OCI-LY3 (cell line): Measurements from ENCODE around the gene SPATA32.

Experiments
- H2AFZ ChIP-seq: fragments of 200-600, 300-600 bp; shearing (Covaris generic); 2 replicates; pipeline ENCODE4 v1.6.0; 2014; ENCODE audit warnings: antibody characterized with exemption, low read depth, low read length
- H3K27ac ChIP-seq: fragments of 200-600, 300-600 bp; sonication (generic); 2 replicates; pipeline ENCODE4 v1.5.1; 2014; ENCODE audit warnings: mild to moderate bottlenecking, low read length, moderate library complexity, mixed read lengths
- H3K27me3 ChIP-seq: fragments of 200-600, 300-600 bp; sonication (generic); 2 replicates; pipeline ENCODE4 v1.6.1; 2014; ENCODE audit warnings: low read depth, low read length, mixed read lengths
- H3K36me3 ChIP-seq: fragments of 200-600, 300-600 bp; sonication (generic); replicated peaks from 2 replicates; pipeline ENCODE3; 2014; ENCODE audit warnings: low read depth, low read length, mixed read lengths
- H3K4me1 ChIP-seq: fragments of 300-600, 200-600 bp; sonication (generic); 2 replicates; pipeline ENCODE4 v1.6.1; 2014; ENCODE audit warnings: low read length, mixed read lengths
- H3K4me2 ChIP-seq: fragments of 200-600, 300-600 bp; sonication (generic); 2 replicates; pipeline ENCODE4 v1.6.1; 2014; ENCODE audit warnings: low read length, mixed read lengths
- H3K4me3 ChIP-seq: fragments of 300-600, 200-600 bp; sonication (generic); 2 replicates; pipeline ENCODE4 v1.5.1; 2014; ENCODE audit warnings: antibody characterized with exemption, mild to moderate bottlenecking, low read length, moderate library complexity
- H3K79me2 ChIP-seq: fragments of 300-600, 200-600 bp; shearing (Covaris generic); 2 replicates; pipeline ENCODE4 v1.6.1; 2014; ENCODE audit warnings: mild to moderate bottlenecking, low read length, mixed read lengths
- H3K9ac ChIP-seq: fragments of 300-600, 200-600 bp; shearing (Covaris generic); 2 replicates; pipeline ENCODE4 v1.6.0; 2014; ENCODE audit warnings: mild to moderate bottlenecking, low read length, moderate library complexity
- H3K9me3 ChIP-seq: fragments of 200-600, 300-600 bp; shearing (Covaris generic); 2 replicates; pipeline ENCODE4 v1.6.1; 2014; ENCODE audit warnings: low read length, mixed read lengths; ENCODE audit not compliant: insufficient read depth
- H4K20me1 ChIP-seq: fragments of 200-600, 300-600 bp; sonication (generic); 2 replicates; pipeline ENCODE4 v1.6.1; 2016; ENCODE audit warnings: low read length, mixed read lengths; ENCODE audit not compliant: insufficient read depth
- EZH2phosphoT487 ChIP-seq: fragments of 200-600 bp; shearing (Covaris generic); IDR thresholded peaks from 2 replicates; pipeline ENCODE4 v1.6.1; 2018; ENCODE audit warnings: antibody characterized with exemption, mixed run types, low read depth
- TF ChIP-seq, protein P1 (sequence below): fragments of 200-600, 300-600 bp; sonication (generic); IDR thresholded peaks from 2 replicates; pipeline ENCODE4 v1.5.1; 2014; ENCODE audit warnings: antibody characterized with exemption, low read length, low read depth

Gene SPATA32

DNA sequence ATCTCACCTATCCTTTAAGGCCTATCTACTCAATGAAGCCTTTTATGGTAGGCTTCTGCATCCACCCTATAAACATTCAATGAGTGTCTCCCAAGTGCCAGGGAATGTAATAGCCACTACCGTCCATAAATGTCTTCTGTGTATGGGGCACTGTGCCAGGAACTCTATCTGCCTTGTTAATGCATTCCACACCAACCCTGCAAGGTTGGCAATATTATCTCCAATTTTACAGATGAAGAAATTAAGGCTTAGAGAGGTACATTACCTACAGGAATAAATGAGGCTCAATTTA lies 34.9 kb upstream of the SPATA32 start:
- Histone ChIP-seq H4K20me1 (peaks cover 91% of the 10 kb centered on the region), H2AFZ (no peak overlapping the region), H3K79me2 (peaks cover 100% of the 10 kb centered on the region), H3K27ac (peak overlapping the region; percentile 84), H3K9me3 (no peaks in the 10 kb centered on the region), H3K4me3 (0 out of 2 replicates have a peak overlapping the region, but pooled peaks have one; percentile 2), H3K4me2 (peak overlapping the region; percentile 59), H3K4me1 (peaks cover 99% of the 10 kb centered on the region), H3K36me3 (peaks cover 45% of the 10 kb centered on the region), H3K27me3 (no peaks in the 10 kb centered on the region), H3K9ac (no peak overlapping the region)
- no peak for TF ChIP-seq EZH2phosphoT487
- TF ChIP-seq, protein P1, sequence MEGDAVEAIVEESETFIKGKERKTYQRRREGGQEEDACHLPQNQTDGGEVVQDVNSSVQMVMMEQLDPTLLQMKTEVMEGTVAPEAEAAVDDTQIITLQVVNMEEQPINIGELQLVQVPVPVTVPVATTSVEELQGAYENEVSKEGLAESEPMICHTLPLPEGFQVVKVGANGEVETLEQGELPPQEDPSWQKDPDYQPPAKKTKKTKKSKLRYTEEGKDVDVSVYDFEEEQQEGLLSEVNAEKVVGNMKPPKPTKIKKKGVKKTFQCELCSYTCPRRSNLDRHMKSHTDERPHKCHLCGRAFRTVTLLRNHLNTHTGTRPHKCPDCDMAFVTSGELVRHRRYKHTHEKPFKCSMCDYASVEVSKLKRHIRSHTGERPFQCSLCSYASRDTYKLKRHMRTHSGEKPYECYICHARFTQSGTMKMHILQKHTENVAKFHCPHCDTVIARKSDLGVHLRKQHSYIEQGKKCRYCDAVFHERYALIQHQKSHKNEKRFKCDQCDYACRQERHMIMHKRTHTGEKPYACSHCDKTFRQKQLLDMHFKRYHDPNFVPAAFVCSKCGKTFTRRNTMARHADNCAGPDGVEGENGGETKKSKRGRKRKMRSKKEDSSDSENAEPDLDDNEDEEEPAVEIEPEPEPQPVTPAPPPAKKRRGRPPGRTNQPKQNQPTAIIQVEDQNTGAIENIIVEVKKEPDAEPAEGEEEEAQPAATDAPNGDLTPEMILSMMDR, result no peak

DNA sequence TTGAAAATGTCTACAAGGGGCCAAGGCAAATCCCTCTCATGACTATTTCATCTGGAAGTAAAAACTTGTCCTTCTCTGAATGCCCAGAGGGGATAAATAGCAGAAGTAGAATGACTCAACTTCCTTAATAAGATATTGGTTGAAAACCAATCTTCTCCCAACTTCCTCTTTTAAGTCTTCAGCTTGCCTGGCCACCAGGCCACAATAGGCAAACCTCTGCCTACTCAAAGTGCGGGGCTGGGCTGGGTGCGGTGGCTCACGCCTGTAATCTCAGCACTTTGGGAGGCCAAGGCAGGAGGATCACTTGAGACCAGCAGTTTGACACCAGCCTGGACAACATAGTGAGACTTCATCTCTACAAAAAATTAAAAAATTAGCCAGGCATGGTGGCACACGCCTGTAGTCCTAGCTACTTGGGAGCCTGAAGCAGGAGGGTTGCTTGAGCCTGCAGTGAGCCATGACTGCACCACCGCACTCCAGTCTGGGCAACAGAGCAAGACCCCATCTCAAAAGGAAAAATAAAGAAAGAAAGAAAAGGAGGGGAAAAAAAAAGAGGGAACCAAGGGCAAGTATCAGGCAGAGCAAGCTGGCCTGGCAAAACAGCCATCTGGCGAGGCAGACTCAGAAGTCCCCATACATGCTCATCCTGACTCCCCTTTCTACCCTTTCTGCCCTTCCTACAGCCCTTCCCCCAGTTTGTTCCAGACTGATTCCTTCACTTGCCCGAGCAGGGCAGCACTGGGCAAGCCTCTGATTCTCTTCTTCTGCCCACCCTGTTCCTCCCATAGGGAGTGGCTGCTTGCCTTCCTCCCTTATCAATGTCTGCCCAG lies 34.3 kb upstream of the SPATA32 start:
- Histone ChIP-seq H3K9ac (peak overlapping the region; percentile 12; the same call in 1 of the 2 replicates), H3K27me3 (no peaks in the 10 kb centered on the region), H3K27ac (peak overlapping the region; percentile 84), H3K4me3 (peak overlapping the region; percentile 27), H3K4me2 (peak overlapping the region; percentile 59), H3K9me3 (no peaks in the 10 kb centered on the region), H4K20me1 (peaks cover 92% of the 10 kb centered on the region), H2AFZ (no peak overlapping the region), H3K4me1 (peaks cover 99% of the 10 kb centered on the region), H3K36me3 (peaks cover 46% of the 10 kb centered on the region), H3K79me2 (peaks cover 100% of the 10 kb centered on the region)
- TF ChIP-seq, protein P1, result no peak
- TF ChIP-seq EZH2phosphoT487, result no peak

DNA sequence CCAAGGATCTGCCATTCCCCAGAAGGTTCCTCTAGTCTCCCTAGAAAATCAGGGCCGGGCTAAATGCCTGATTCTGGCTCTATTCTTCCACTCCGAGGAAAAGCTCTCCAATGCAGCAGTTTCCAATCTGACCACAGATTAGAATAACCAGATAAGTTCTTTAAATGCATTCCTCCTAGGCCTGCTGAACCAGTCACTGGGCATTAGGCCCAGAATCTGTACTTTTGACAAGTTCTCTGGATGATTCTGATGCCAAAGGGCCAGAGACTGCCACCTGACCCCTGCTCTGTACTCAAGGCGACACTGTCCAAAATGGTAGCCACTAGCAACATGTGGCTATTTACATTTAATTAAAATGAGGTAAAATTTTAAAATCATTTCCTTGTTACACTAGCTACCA lies 32.6 kb upstream of the SPATA32 start:
- peaks cover 95% of the 10 kb centered on the region for H4K20me1 ChIP-seq
- H3K4me2 ChIP-seq, result peak overlapping the region; percentile 59
- H3K36me3 ChIP-seq, result peaks cover 61% of the 10 kb centered on the region
- H3K9me3 ChIP-seq, result no peaks in the 10 kb centered on the region
- H3K4me1 ChIP-seq, result peaks cover 88% of the 10 kb centered on the region
- TF ChIP-seq, protein P1, result no peak
- no peak for TF ChIP-seq EZH2phosphoT487
- no peak overlapping the region for H3K4me3 ChIP-seq
- H3K27me3 ChIP-seq, result no peaks in the 10 kb centered on the region
- no peak overlapping the region for H3K27ac ChIP-seq
- H3K79me2 ChIP-seq, result peaks cover 100% of the 10 kb centered on the region
- no peak overlapping the region for H2AFZ ChIP-seq
- H3K9ac ChIP-seq, result no peak overlapping the region

DNA sequence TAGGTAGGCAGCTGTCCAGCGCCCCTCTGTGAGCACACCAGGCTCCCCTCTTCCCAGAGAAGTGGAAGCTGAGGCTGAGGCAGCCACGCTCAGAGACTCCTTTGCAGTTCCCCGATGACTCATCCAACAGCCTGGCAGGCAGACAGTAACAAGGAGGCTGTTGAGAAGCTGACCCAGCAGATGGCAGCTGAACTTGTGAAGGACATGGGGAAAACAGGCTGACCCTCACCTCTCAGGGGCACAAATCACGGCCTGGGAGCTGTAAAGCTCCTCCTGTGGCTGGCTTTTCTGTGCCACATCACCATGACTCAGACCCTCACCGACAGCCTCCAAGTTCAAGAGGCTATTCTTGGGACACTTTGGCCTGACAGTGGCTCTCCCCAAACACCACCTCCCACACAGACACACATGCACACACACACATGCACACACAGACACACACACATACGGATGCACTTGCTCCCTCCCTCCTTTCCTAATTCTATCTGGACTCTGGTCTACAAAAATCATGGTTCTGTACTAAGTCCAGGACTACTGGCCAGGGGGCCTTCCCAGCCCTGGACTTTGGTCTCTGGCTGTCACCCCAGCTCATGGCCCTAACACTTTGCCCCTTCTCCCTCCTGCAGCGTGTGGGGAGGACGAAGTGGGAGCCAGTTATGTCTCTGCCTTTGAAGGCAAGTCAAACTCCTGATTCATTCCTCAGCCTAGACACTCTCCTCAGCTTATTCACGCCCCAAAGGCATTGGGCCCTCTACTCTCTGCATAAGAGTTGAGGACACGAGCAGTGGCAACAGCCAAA lies 31.7 kb upstream of the SPATA32 start:
- Histone ChIP-seq H3K36me3 (peaks cover 70% of the 10 kb centered on the region), H3K4me3 (no peak overlapping the region), H3K27ac (peak overlapping the region; percentile 42), H3K4me2 (peak overlapping the region; percentile 59), H3K79me2 (peaks cover 98% of the 10 kb centered on the region), H3K4me1 (peaks cover 79% of the 10 kb centered on the region), H2AFZ (no peak overlapping the region), H3K9me3 (no peaks in the 10 kb centered on the region), H3K9ac (peak overlapping the region; percentile 45; the same call in 1 of the 2 replicates), H4K20me1 (peaks cover 93% of the 10 kb centered on the region), H3K27me3 (no peaks in the 10 kb centered on the region)
- no peak for TF ChIP-seq EZH2phosphoT487
- TF ChIP-seq, protein P1, result peak; percentile 16; the same call in 1 of the 2 replicates
